A549 (cell line): ENCODE results near the gene SPHK1. TPM values are rescaled to one million over a fixed set of nuclear protein-coding genes. Genes with fewer than 3 reads are reported as not detected.
A peak's percentile ranks its signal among the peaks of the same experiment; 100 is the strongest.

Source experiments
- ATOH8 ChIP-seq: fragments of 250-450 bp; sonication (Bioruptor Pico); IDR thresholded peaks from 2 replicates; pipeline ENCODE4 v1.5.0; 2020; ENCODE audit warnings: low read depth, mild to moderate bottlenecking, moderate library complexity
- BCL3 ChIP-seq: fragments of >200 bp; sonication (Bioruptor Twin); formaldehyde crosslinking; IDR thresholded peaks from 3 replicates; pipeline ENCODE4 v1.6.1; 2016
- BHLHE40 ChIP-seq: IDR thresholded peaks from 2 replicates; pipeline ENCODE4 v1.6.1; 2012; ENCODE audit warnings: low read depth, low read length, inconsistent platforms
- CEBPB ChIP-seq, 2 experiments: fragments of >200 bp in 1 of 2; sonication (Bioruptor Twin) in 1 of 2; formaldehyde crosslinking in 1 of 2; IDR thresholded peaks; 2 replicates each; pipeline ENCODE4 v1.6.1; 2012 to 2016
- CHD2 ChIP-seq: fragments of 150-350 bp; IDR thresholded peaks from 2 replicates; pipeline ENCODE4 v1.6.1; 2014; ENCODE audit warnings: low read length; ENCODE audit not compliant: partially characterized antibody
- CTCF ChIP-seq: fragments of >200 bp; sonication (Bioruptor Twin); formaldehyde crosslinking; IDR thresholded peaks from 3 replicates; pipeline ENCODE4 v1.5.1; 2016
- ELK1 ChIP-seq: fragments of 150-350 bp; IDR thresholded peaks from 2 replicates; pipeline ENCODE4 v1.6.1; 2014; ENCODE audit warnings: low read depth, mild to moderate bottlenecking, low read length
- FOSB ChIP-seq: fragments of 250-450 bp; sonication (Bioruptor Pico); IDR thresholded peaks from 2 replicates; pipeline ENCODE4 v1.5.0; 2020; ENCODE audit warnings: mild to moderate bottlenecking, moderate library complexity
- FOXS1 ChIP-seq: fragments of 250-450 bp; sonication (Bioruptor Pico); IDR thresholded peaks from 2 replicates; pipeline ENCODE4 v1.5.0; 2020; ENCODE audit warnings: mild to moderate bottlenecking, moderate library complexity
- HDAC2 ChIP-seq: fragments of 200-600 bp; sonication (generic); IDR thresholded peaks from 2 replicates; pipeline ENCODE4 v1.6.1; 2016
- HES2 ChIP-seq: fragments of >200 bp; sonication (Bioruptor Twin); formaldehyde crosslinking; IDR thresholded peaks from 2 replicates; pipeline ENCODE4 v1.6.1; 2016
- HMGXB4 ChIP-seq: fragments of 250-450 bp; sonication (Bioruptor Pico); IDR thresholded peaks from 2 replicates; pipeline ENCODE4 v1.5.0; 2021; ENCODE audit warnings: mild to moderate bottlenecking, moderate library complexity, borderline replicate concordance
- HOXA7 ChIP-seq: fragments of 250-450 bp; sonication (Bioruptor Pico); IDR thresholded peaks from 2 replicates; pipeline ENCODE4 v1.5.0; 2020; ENCODE audit warnings: mild to moderate bottlenecking, moderate library complexity
- HOXB13 ChIP-seq: fragments of 250-450 bp; sonication (Bioruptor Pico); IDR thresholded peaks from 2 replicates; pipeline ENCODE4 v1.5.0; 2020; ENCODE audit warnings: low read depth, mild to moderate bottlenecking, moderate library complexity
- HOXB5 ChIP-seq: fragments of 250-450 bp; sonication (Bioruptor Pico); IDR thresholded peaks from 2 replicates; pipeline ENCODE4 v1.5.0; 2020; ENCODE audit warnings: mild to moderate bottlenecking, moderate library complexity
- JUN ChIP-seq, 2 experiments: fragments of >200 bp; sonication (Bioruptor Twin); formaldehyde crosslinking; IDR thresholded peaks; 2 replicates in 1 of 2; 3 replicates in 1 of 2; pipeline ENCODE4 v1.6.1; 2016 to 2017
- JUNB ChIP-seq: fragments of >200 bp; sonication (Bioruptor Twin); formaldehyde crosslinking; IDR thresholded peaks from 2 replicates; pipeline ENCODE4 v1.6.1; 2016
- KDM1A ChIP-seq: fragments of 200-600 bp; sonication (generic); IDR thresholded peaks from 2 replicates; pipeline ENCODE4 v1.6.1; 2016; ENCODE audit warnings: low read depth, mild to moderate bottlenecking
- KDM5A ChIP-seq: fragments of 200-600 bp; sonication (generic); IDR thresholded peaks from 2 replicates; pipeline ENCODE4 v1.6.1; 2016; ENCODE audit warnings: antibody characterized with exemption, mild to moderate bottlenecking
- NFE2L2 ChIP-seq: fragments of 150-350 bp; conservative IDR thresholded peaks from 2 replicates; pipeline ENCODE4 v1.6.1; 2014; ENCODE audit warnings: low read length
- NPAS2 ChIP-seq: fragments of 250-450 bp; sonication (Bioruptor Pico); IDR thresholded peaks from 2 replicates; pipeline ENCODE4 v1.8.0; 2022; ENCODE audit warnings: mild to moderate bottlenecking, moderate library complexity, borderline replicate concordance
- PBX3 ChIP-seq: IDR thresholded peaks from 2 replicates; pipeline ENCODE4 v1.6.1; 2012
- POLR2A ChIP-seq: IDR thresholded peaks from 2 replicates; pipeline ENCODE4 v1.6.1; 2012; ENCODE audit warnings: mild to moderate bottlenecking, low read length
- RAD21 ChIP-seq, 2 experiments: fragments of >200 bp in 1 of 2; sonication (Bioruptor Twin) in 1 of 2; formaldehyde crosslinking in 1 of 2; IDR thresholded peaks in 1 of 2; conservative IDR thresholded peaks in 1 of 2; 2 replicates in 1 of 2; 3 replicates in 1 of 2; pipeline ENCODE4 v1.6.1; 2012 to 2018; ENCODE audit warnings: inconsistent platforms in 1 of 2
- RARB ChIP-seq: fragments of 250-450 bp; sonication (Bioruptor Pico); IDR thresholded peaks from 2 replicates; pipeline ENCODE4 v1.8.0; 2021; ENCODE audit warnings: mild to moderate bottlenecking, moderate library complexity
- RFX5 ChIP-seq: fragments of 450-650 bp; IDR thresholded peaks from 2 replicates; pipeline ENCODE4 v1.7.1; 2014; ENCODE audit warnings: antibody characterized with exemption, mild to moderate bottlenecking, moderate library complexity
- SMC3 ChIP-seq: fragments of >200 bp; sonication (Bioruptor Twin); formaldehyde crosslinking; IDR thresholded peaks from 3 replicates; pipeline ENCODE4 v1.6.1; 2018; ENCODE audit warnings: inconsistent platforms
- SREBF2 ChIP-seq: fragments of 450-650 bp; IDR thresholded peaks from 2 replicates; pipeline ENCODE4 v1.6.1; 2014; ENCODE audit warnings: mild to moderate bottlenecking, moderate library complexity
- TFCP2L1 ChIP-seq: fragments of 250-450 bp; sonication (Bioruptor Pico); IDR thresholded peaks from 2 replicates; pipeline ENCODE4 v1.5.0; 2021; ENCODE audit warnings: mild to moderate bottlenecking
- TP53 ChIP-seq: fragments of 250-450 bp; sonication (Bioruptor Pico); IDR thresholded peaks from 2 replicates; pipeline ENCODE4 v1.5.0; 2021; ENCODE audit warnings: mild to moderate bottlenecking, moderate library complexity
- USF2 ChIP-seq: fragments of 450-650 bp; IDR thresholded peaks from 2 replicates; pipeline ENCODE4 v1.6.1; 2014; ENCODE audit warnings: antibody characterized with exemption
- ZC3H11A ChIP-seq: fragments of 450-650 bp; IDR thresholded peaks from 2 replicates; pipeline ENCODE4 v1.6.1; 2014; ENCODE audit warnings: antibody characterized with exemption, mild to moderate bottlenecking
- ZFP36 ChIP-seq: fragments of 450-650 bp; IDR thresholded peaks from 2 replicates; pipeline ENCODE4 v1.6.1; 2014; ENCODE audit warnings: borderline replicate concordance; ENCODE audit not compliant: partially characterized antibody
- ZNF302 ChIP-seq: fragments of 250-450 bp; sonication (Bioruptor Pico); IDR thresholded peaks from 2 replicates; pipeline ENCODE4 v1.9.0; 2021; ENCODE audit warnings: inconsistent platforms, mild to moderate bottlenecking, moderate library complexity
- polyA plus RNA-seq, 4 experiments: library from polyadenylated mRNA; depleted of rRNA in 3 of 4; stranded (reverse); fragments of >200 nt; fragmentation: RNase III in 1 of 4; extraction: RNeasy Plus Mini Kit Qiagen cat#74134 plus additional on column Dnase treatment in 1 of 4; gene quantifications; 2 replicates in 3 of 4; 3 replicates in 1 of 4; pipeline ENCODE4 v1.2.3, GENCODE V29; 2011 to 2017

Gene SPHK1
- polyA plus RNA-seq, 2 of the 4 experiments (the other 2 are of a cell fraction): 4.6 to 14.9 TPM

- TF ChIP-seq HOXB13 (CRISPR knock-in tag) (peak; percentile 66; the same call in 1 of the 2 replicates), HMGXB4 (CRISPR knock-in tag) (no peak), TP53 (CRISPR knock-in tag) (peak; percentile 67; the same call in 1 of the 2 replicates), SREBF2 (no peak), BHLHE40 (peak; percentile 52), FOSB (CRISPR knock-in tag) (no peak; the same call in 1 of the 2 replicates), CEBPB (IDR thresholded peaks at IDR 0.05) (no peak), PBX3 (no peak), USF2 (peak; percentile 71), KDM5A (no peak), CTCF (peak; percentile 87), CHD2 (no peak), POLR2A (no peak), RAD21 (conservative IDR thresholded peaks at IDR 0.05 in 1 of 2, IDR thresholded peaks at IDR 0.05 in 1 of 2) (peak; percentile 50 to 60; a peak in 4 of 5 replicates), HES2 (no peak), HOXB5 (CRISPR knock-in tag) (peak; percentile 89), NFE2L2 (no peak), RARB (CRISPR knock-in tag) (no peak), BCL3 (no peak), NPAS2 (peak; percentile 85), FOXS1 (CRISPR knock-in tag) (peak; percentile 82), JUNB (0 out of 2 replicates have a peak, but pooled peaks have one; percentile 15), ZFP36 (no peak), JUN (IDR thresholded peaks at IDR 0.05) (peak in 1 of 2 experiments; percentile 17; a peak in 1 of 5 replicates), HDAC2 (no peak), TFCP2L1 (CRISPR knock-in tag) (peak; percentile 57; the same call in 1 of the 2 replicates), KDM1A (no peak), ATOH8 (CRISPR knock-in tag) (peak; percentile 96), ELK1 (no peak), SMC3 (peak; percentile 66), RFX5 (no peak), HOXA7 (0 out of 2 replicates have a peak, but pooled peaks have one; percentile 52), ZC3H11A (no peak), ZNF302 (CRISPR knock-in tag) (no peak)
These were observed 1.7 kb downstream of the SPHK1 start (continued) for GRCh38 chr17:76385892-76386786.
